Right ventricle myocardium superior (tissue), 1 donor: ENCODE data around the gene RNF113B. TPM values are rescaled to one million over a fixed set of nuclear protein-coding genes. Genes with fewer than 3 reads are reported as not detected.

Experiments used
- ATAC-seq: fragments of 200-7000 bp; cut with Tn5 transposase; one replicate; pipeline ENCODE4 v1.9.1; 2020; ENCODE audit warnings: mild to moderate bottlenecking; ENCODE audit not compliant: poor library complexity
- DNase-seq: peaks from one replicate; pipeline ENCODE4 v3.0.0-alpha.2; 2020
- intact Hi-C: fragments of 100-400 bp; cut with DNase I; formaldehyde crosslinking; loops from one replicate; pipeline ENCODE4 v1.11.2; 2022
- total RNA-seq: library from RNA; stranded (reverse); fragmentation: NEBNext Ultra II Directional; extraction: Animal tissue kit (Norgen Biotek cat#: 25700); gene quantifications from one replicate; pipeline ENCODE4 v1.2.1, GENCODE V29; 2021
- donor health status: DM: no; HTN: yes; CAD: no; lungs with severe emphysema.

Gene RNF113B
- total RNA-seq, 1 donor from 2014 or later = not detected

DNA sequence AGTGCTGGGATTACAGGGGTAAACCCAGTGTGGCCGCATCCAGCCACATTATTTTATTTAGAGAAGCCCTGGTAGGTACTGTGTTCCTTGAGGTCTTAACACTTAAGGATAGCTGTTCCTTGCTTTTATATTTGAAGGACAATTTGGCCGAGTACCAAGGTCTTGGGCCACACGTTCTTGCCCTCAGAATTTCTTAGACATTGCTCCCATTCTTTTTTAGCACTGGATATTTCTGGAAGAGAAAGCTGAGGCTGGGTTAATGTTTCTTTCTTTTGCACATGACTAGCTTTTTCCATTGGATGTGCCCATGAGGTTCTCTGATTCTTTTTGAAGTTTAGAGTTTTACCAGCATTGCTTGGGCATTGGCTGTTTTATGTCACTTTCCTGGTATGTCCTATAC is 5.5 kb upstream of the RNF113B start:
- ATAC-seq = no peak
- intact Hi-C loops = no loop called here
- DNase-seq = no peak

DNA sequence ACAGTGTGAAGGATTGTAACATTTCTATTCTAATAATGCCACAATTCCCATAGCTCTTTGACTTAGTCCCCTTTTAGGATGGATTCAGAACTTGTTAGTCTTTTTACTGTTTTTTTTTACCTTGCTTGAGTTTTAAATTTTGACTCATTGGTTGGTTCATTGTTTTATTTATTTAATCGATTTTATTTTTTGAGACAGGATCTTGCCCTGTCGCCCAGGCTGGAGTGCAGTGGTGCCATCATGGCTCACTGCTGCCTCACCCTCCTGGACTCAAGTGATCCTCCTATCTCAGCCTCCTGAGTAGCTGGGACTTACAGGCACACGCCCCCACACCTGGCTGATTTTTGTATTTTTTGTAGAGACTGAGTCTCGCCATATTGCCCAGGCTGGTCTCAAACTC is 5.1 kb upstream of the RNF113B start:
- intact Hi-C loops = no loop called here
- ATAC-seq = no peak
- no peak for DNase-seq

DNA sequence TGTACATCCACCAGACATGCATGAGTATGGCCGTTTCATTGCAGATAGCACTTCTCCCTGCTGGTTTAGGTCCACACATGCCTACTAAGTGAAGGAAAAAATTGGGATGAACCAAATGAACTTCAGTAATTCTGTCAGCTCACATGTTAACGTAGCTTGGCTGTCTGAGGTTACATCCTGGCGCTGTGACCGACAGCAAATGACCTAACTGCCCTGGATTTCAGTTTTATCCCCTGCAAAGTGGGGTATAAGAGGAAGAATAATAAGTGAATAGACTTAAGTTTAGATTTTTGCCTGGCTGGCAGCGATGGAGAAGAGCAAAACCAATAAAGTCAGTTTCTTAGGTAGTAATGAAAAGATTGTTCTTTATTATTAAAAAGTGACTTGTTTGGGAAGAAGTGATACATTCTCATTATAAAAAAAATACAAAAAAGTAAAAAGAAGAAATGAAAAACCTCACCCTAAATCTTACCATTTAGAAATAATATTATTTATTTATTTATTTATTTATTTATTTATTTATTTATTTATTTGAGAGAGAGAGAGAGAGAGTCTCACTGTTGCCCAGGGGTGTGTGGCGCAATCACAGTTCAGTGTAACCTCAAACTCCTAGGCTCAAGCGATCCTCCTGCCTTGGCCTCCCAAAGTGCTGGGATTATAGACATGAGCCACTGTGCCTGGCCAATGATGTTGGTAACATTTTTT is 4.2 kb upstream of the RNF113B start:
- intact Hi-C loops = no loop called here
- ATAC-seq (no peak), DNase-seq (no peak)

DNA sequence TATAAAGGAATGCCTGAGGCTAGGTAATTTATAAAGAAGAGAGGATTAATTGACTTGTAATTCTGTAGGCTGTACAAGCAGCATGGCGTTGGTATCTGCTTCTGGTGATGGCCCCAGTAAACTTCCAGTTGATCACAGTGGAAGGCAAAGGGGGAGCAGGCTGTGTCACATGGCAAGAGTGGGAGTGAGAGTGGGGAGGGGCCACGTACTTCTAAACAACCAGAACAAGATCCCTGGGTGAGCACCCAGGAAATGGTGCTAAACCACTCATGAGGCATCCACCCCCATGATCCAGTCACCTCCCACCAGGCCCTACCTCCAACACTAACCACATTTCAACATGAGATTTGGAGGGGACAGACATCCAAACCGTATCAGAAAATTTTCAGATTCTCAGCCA is 3.0 kb upstream of the RNF113B start:
- ATAC-seq (no peak), DNase-seq (no peak)
- intact Hi-C loops = no loop called here

DNA sequence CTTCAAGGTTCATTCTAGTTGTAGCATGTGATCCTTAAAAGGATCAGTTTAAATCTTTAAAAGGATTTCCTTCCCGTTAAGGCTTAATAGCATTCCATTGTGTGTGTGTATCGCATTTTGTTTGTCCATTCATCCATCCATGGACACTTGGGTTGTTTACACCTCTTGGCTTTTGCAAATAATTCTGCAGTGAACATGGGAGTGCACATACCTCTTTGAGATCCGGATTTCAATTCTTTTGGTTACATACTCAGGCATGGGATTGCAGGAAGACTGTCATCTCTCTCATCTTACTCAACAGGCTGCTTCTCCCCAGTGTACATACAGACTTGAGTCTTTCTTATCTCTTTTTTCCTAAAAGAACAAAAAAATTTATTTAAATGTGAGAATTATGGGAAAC is 1.2 kb downstream of the RNF113B start:
- intact Hi-C loops = no loop called here
- no peak for ATAC-seq

DNA sequence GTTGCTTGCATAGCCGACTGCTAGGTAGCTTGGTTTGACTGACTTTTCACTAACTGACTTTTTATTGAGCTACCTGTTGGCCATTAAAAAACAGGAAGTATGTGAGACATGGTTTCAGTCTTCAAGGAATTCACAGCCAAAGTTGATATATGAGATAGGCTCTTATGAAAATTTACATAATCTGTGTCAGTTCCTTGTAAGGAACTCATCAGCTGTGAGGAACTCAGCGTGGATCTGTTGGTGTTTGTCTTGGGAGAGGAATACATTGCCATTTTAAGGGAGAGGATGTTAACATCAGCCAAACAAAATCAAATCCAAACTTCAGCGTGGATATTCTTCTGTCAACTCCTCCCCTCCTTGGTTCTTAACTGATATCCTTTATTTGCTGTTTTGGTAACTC is 2.0 kb downstream of the RNF113B start:
- intact Hi-C loops = no loop called here
- no peak for DNase-seq
- no peak for ATAC-seq

More for the DNA sequence above, 1.2 kb downstream of the RNF113B start:
- DNase-seq = no peak

DNA sequence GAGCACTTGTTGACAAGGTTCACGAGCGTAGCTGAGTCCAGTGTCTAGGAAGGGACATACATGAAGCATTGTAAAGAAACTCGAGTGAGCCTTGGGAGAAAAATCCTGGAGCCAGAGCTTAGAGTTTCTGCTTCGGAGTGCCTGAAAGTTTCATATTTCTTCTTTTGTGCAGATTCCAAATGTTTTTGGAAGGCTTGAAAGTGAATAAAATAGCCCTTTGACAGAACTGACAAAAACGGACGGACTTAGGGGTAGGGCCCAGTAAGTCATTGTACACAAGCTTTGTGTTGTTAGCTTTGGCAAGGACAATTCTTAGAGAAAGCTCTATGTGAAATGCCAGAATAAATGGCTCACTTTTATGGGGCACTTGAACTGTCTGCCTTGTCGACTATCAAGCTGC is 2.8 kb downstream of the RNF113B start:
- intact Hi-C loops = no loop called here
- ATAC-seq (peak; percentile 6), DNase-seq (no peak)

DNA sequence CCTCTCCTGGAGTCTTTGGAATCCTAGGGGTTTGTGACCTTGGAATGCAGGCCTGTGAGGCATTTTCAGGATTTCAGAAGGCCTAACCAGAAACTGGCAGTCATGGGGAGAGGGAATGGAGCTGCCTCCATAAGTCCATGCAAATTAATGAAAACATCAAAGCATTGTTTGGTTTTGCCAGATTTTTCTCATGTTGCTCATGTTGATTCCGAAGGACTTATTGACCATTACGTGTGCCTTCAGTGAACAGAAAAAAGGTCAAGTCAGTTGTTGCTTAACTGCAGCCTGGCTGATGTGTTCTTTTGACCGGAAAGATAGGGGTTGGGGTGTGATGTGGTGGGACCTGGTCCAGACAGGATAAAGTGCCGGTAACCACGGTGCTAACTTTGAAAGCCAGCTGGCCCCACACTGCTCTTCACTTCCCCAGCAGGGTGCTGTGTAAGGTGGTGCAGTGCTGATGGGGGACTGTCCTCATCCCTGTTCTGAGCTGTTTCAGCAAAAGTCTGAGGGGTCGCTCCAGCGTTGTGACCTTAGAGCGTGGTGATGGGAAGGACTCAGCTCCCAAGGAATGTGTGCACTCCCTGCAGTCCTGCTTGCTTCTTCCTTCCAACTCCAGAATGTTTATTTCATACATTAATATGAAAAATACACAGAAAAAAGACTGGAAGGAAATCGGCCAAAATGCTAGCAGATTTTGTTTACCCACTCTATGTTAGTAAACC is 3.5 kb downstream of the RNF113B start:
- DNase-seq = no peak
- ATAC-seq = peak; percentile 45
- intact Hi-C loops = no loop called here

DNA sequence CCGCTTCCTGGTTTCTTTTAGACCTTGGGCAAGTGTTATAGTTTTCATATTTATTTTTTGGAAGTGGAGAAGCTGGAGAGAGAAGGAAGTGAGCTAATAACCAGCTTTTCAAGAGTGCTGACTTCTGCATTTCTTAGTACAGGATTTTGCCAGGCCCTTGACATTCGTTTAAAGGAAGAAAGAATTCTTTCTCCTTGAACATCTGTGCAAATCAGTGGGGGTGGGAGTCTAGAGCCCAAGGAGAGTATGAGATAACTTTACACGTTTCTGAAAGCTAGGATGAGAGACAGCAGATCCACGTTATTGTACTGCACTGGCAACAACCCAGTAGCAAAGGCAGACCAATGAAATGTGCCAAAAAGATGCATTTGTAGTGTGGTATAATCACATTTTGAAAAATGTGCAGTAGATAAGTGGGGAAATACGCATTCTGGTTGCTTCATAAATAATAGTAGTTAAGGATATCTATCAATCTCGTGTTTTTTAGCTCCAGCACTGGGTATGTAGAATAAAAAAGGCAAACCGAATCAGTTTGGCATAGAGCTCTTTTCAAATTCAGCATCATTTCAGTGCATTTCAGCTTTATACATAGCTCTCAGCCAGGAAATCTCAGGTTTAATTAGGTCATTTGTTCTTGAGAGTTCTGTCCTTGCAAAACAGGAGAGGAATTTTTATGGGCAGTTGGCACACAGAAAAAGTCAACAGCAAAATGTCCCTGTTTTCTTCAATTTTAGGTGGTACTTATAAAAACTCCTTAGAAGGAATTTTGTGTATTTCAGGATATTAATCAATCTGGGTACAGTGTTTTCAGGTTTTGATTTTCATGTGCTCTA is 4.3 kb downstream of the RNF113B start:
- DNase-seq = no peak
- intact Hi-C loops = no loop called here
- peak; percentile 59 for ATAC-seq

DNA sequence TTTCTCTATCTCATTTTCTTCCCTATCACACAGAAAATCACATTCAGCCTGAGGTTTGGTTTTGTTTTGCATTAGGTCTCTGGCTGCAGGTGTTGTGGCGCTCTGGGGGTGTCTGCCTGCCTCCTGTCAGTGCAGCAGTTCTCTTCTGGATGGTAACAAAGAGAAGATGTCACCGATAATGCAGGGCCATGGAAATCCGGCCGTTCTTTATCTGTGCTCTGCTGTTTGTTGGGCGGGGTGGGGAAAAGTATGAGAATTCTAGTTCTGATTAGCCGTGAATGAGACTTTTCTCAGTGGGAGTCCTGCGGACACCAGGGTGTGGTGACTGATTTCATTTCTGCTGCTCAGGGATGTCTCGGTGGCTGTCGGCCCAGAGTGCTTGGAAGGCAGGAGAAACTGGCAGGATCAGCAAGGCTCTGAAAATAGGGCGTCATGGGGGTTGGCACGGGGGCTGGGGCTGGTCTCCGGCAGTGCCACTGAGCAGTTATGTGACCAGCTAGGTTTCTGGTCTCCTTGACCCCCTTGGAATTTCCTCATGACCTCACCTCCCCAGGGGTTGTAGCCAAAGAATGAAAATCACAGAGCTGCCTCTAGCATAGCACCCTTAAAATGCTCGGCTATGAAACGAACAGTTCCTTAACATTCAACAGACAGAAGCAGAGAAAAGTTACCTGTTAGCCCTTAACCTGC is 5.0 kb downstream of the RNF113B start:
- intact Hi-C loops = no loop called here
- peak; percentile 82 for ATAC-seq
- DNase-seq = peak; percentile 73

DNA sequence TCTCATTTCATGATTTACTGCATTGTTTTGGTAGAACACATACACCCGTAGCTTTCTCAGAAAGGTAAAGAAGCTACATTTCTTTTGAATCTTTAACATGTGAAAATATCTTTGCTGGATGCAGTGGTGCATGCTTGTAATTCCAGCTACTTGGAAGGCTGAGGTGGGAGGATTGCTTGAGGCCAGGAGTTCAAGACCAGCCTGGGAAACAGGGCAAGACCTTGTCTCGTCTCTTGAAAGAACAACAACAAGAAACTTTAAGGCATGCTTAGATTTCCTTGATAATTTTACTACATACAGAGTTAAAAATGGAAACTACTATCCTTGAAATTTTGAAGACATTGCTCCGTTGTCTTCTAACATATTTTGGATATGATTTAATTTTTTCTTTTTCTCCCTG is 7.7 kb downstream of the RNF113B start:
- DNase-seq (no peak), ATAC-seq (no peak)
- intact Hi-C loops = no loop called here

DNA sequence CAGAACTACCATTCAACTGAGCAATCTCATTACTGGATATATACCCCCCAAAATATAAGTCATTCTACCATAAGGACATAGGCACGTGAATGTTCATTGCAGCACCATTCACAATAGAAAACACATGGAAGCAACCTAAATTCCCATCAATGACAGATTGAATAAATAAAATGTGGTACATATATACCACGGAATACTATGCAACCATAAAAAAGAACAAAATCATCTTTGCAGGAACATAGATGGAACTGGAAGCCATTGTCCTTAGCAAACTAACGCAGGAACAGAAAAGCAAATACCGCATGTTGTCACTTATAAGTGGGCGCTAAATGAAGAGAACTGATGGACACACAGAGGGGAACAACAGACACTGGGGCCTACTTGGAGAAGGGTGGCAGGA is 14.1 kb downstream of the RNF113B start:
- intact Hi-C loops = no loop called here
- no peak for ATAC-seq
- DNase-seq = no peak

DNA sequence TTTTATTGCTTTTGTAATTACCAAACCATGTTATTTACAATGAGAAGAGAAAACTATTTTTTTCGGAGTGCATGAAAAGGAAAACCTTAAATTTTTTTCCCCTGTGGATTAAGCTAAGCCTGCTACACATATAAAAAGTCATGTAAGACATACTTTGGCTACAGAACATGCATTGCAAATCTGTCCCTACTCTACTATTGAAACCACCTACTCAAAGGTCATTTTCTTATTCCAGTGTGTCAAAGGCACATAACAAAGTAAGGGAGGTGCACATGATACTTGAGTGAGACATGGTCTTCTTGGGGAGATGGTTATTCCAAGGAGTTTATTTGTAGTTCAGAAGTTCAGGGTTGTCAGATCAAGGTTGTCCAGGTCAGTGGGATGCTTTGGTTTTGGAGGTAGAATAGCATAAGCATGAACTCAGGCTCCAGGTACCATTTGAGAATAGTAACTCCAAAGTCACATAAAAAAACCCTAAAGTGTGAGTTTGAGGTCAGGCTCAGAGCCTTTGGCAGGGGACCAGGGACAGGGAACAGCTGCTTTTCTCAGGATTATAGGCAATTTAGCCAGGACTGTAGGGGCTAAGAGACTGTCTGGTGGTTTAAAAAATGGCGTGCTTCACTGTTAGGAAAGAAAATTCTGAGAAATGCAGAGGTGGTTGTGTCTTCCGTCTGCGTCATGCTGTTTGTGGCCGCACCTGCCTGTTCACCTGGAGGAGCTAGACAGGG is 18.7 kb downstream of the RNF113B start:
- intact Hi-C loops = no loop called here
- no peak for ATAC-seq
- no peak for DNase-seq

DNA sequence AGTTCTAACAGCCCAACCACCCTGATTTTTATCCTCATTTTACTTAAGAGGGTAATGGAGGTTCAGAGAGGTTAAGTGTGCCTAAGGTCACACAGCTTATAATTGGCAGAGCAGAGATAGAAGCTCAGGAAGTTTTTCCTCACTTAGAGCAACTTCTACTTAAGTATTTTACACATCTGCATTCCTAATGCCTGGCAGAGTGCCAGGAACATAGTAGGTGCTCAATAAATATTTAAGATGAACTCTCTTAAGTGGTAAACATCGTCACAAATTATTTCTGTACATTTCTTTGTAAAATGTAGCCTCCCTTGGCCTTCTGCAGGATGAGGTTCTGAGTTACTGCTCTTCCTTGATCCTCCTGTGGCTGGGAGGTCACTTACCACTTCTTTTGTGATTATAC is 19.5 kb downstream of the RNF113B start:
- ATAC-seq (no peak), DNase-seq (no peak)
- intact Hi-C loops = no loop called here

DNA sequence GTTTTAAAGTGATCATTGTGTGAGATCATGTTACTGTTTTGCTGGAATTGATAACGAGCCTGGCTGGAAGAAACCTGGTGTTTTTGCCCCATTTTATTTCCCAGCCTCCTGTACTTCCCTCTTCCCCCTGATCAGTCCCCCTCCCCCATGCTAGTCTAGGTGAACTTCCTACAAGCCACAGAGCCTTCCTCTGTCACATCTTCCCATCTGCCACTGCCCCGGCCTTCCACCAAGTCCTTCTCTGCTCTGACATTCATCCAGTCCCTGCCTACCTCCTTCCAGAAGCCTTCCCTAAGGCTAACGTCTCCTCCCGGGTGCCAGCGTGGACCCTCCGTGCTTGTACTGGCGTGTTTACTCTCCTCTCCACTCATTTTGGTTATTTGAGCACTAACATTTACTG is 19.9 kb downstream of the RNF113B start:
- ATAC-seq = no peak
- no peak for DNase-seq
- intact Hi-C loops = no loop called here

DNA sequence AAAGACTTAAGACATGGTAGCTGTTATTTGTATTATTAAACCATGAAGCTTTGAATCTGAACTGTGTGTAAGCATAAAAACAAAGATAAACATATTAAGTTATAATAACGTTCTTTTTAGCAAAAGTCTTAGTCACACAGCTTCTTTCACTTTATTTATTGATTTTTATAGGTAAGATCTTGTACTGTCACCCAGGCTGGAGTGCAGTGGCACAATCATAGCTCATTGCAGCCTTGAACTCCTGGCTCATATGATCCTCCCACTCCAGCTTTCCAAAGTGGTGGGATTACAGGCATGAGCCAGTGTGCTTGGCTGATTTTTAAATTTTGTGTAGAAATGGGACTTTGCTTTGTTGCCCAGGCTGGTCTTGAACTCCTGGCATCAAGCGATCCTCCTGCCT is 20.8 kb downstream of the RNF113B start:
- DNase-seq (no peak), ATAC-seq (no peak)
- intact Hi-C loops = no loop called here

DNA sequence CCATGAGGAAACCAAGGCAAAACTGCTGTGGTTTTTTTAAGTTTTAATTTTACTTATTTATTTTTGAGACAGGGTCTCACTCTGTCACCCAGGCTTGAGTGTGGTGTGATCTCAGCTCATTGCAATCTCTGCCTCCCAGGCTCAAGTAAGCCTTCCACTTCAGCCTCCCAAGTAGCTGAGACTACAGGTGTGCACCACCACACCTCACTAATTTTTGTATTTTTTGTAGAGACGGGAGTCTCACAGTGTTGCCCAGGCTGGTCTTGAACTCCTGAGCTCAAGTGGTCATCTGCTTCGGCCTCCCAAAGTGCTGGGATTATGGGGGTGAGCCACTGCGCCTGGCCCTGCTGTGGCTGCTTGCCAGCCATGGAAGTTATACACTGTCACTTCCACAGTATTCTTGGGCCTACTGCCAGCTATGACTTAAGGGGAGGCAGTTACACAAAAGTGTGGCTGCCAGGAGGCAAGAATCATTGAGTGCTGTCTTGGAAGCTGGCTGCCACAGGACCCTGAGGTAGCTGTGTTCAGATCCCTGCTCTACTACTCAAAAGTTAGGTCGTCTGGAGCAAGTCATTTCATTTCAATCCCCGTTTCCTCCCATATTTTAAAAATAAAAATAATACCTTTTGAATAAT is 21.5 kb downstream of the RNF113B start:
- intact Hi-C loops = no loop called here

DNA sequence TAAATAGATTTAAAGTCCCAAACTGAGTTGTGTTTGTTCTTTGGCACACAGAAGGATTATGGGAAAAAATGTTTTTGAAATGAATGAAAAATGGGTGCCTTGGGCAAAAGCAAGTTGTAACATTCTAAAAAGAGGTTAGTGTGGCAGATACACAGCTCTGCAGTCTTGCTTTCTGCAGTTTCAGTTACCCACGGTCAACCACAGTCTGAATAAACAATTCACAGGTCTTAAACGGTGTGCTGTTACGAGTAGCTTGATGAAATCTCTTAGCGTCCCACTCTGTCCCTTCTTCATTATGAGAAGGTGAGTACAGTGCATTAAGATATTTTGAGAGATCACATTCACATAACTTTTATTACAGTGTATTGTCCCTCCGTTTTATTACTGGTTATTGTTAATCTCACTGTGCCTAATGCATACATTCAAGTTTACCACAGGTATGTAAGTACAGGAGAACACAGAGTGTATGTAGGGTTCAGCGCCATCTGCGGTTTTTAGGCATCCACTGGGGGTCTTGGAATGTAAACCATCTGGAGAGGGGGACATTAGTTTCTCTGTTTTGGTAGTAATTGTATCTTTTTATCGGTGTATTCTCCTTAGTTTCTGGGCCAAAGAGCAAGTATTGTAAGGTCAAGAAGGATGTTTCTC is 26.1 kb downstream of the RNF113B start:
- ATAC-seq (no peak), DNase-seq (no peak)
- intact Hi-C loops = no loop called here

More for the DNA sequence above, 21.5 kb downstream of the RNF113B start:
- DNase-seq (no peak), ATAC-seq (no peak)
